Stomach smooth muscle (tissue), 2 donors: ENCODE measurements around the gene PTPA.
"Not testable (repeated sequence)": the region's sequence is repeated elsewhere in the genome, so short reads cannot be mapped to it uniquely, and the experiment has no call there.

ENCODE experiments used
- H3K27ac ChIP-seq: one replicate; pipeline ENCODE4 v1.7.0; 2013; ENCODE audit warnings: mild to moderate bottlenecking, low read length, inconsistent platforms
- H3K27me3 ChIP-seq, 2 donors: one replicate each; pipeline ENCODE4 v1.7.0; 2013; ENCODE audit warnings: low read length in 2 of 2; ENCODE audit not compliant: insufficient read depth in 2 of 2, control insufficient read depth in 1 of 2
- H3K36me3 ChIP-seq, 2 donors: one replicate each; pipeline ENCODE4 v1.7.0; 2013; ENCODE audit warnings: low read length in 2 of 2; ENCODE audit not compliant: control insufficient read depth in 2 of 2, insufficient read depth in 2 of 2
- H3K4me1 ChIP-seq: one replicate; pipeline ENCODE4 v1.7.0; 2013; ENCODE audit warnings: low read length; ENCODE audit not compliant: control insufficient read depth, insufficient read depth
- H3K4me3 ChIP-seq, 2 donors: one replicate each; pipeline ENCODE4 v1.7.0; 2013; ENCODE audit warnings: low read length in 2 of 2
- H3K9ac ChIP-seq, 2 donors: one replicate each; pipeline ENCODE4 v1.7.0; 2013; ENCODE audit warnings: low read length in 2 of 2, mild to moderate bottlenecking in 1 of 2
- H3K9me3 ChIP-seq, 2 donors: one replicate each; pipeline ENCODE4 v1.7.0; 2013; ENCODE audit warnings: low read length in 2 of 2; ENCODE audit not compliant: control insufficient read depth in 2 of 2
- donor health status: healthy.
- donor health status: Pancreatic carcinoma.

Gene PTPA

GRCh38 chr9:129181246-129181645, 70.0 kb downstream of the PTPA start:
- peaks cover 15% of the 10 kb centered on the region for H3K4me1 ChIP-seq
- no peaks in the 10 kb centered on the region for H3K9me3 ChIP-seq
- no peaks in the 10 kb centered on the region for H3K27me3 ChIP-seq
- no peak overlapping the region for H3K27ac ChIP-seq
- no peaks in the 10 kb centered on the region for H3K36me3 ChIP-seq
- H3K4me3 ChIP-seq, result no peak overlapping the region
- H3K9ac ChIP-seq, result no peak overlapping the region

GRCh38 chr9:129182122-129182521, 70.9 kb downstream of the PTPA start:
- no peaks in the 10 kb centered on the region for H3K9me3 ChIP-seq
- H3K27me3 ChIP-seq, result no peaks in the 10 kb centered on the region
- no peaks in the 10 kb centered on the region for H3K36me3 ChIP-seq
- H3K9ac ChIP-seq, result no peak overlapping the region
- no peak overlapping the region for H3K27ac ChIP-seq
- peaks cover 15% of the 10 kb centered on the region for H3K4me1 ChIP-seq
- no peak overlapping the region for H3K4me3 ChIP-seq

GRCh38 chr9:129182625-129183494, 71.6 kb downstream of the PTPA start:
- Histone ChIP-seq H3K4me1 (peaks cover 15% of the 10 kb centered on the region), H3K9ac (no peak overlapping the region), H3K27ac (no peak overlapping the region), H3K4me3 (no peak overlapping the region), H3K9me3 (no peaks in the 10 kb centered on the region), H3K27me3 (no peaks in the 10 kb centered on the region), H3K36me3 (no peaks in the 10 kb centered on the region)

- no peak overlapping the region for H3K4me3 ChIP-seq
- H3K27ac ChIP-seq, result no peak overlapping the region
- no peaks in the 10 kb centered on the region for H3K36me3 ChIP-seq
- no peaks in the 10 kb centered on the region for H3K9me3 ChIP-seq
- no peak overlapping the region for H3K9ac ChIP-seq
- H3K27me3 ChIP-seq, result no peaks in the 10 kb centered on the region
- peaks cover 10% of the 10 kb centered on the region for H3K4me1 ChIP-seq
Measured at GRCh38 chr9:129183495-129184218, 72.4 kb downstream of the PTPA start.

GRCh38 chr9:129184219-129184524, 73.0 kb downstream of the PTPA start:
- no peak overlapping the region for H3K4me3 ChIP-seq
- peaks cover 10% of the 10 kb centered on the region for H3K4me1 ChIP-seq
- H3K9ac ChIP-seq, result no peak overlapping the region
- no peaks in the 10 kb centered on the region for H3K27me3 ChIP-seq
- H3K9me3 ChIP-seq, result no peaks in the 10 kb centered on the region
- H3K27ac ChIP-seq, result no peak overlapping the region
- H3K36me3 ChIP-seq, result no peaks in the 10 kb centered on the region

- H3K4me1 ChIP-seq, result peaks cover 10% of the 10 kb centered on the region
- H3K9me3 ChIP-seq, result no peaks in the 10 kb centered on the region
- H3K9ac ChIP-seq, result no peak overlapping the region
- H3K4me3 ChIP-seq, result no peak overlapping the region
- H3K27me3 ChIP-seq, result no peaks in the 10 kb centered on the region
- no peak overlapping the region for H3K27ac ChIP-seq
- no peaks in the 10 kb centered on the region for H3K36me3 ChIP-seq
Measured at GRCh38 chr9:129184596-129185122, 73.4 kb downstream of the PTPA start.

- H3K9me3 ChIP-seq, result no peaks in the 10 kb centered on the region
- no peak overlapping the region for H3K9ac ChIP-seq
- H3K27ac ChIP-seq, result no peak overlapping the region
- H3K36me3 ChIP-seq, result no peaks in the 10 kb centered on the region
- H3K4me3 ChIP-seq, result no peak overlapping the region
- no peaks in the 10 kb centered on the region for H3K27me3 ChIP-seq
- peaks cover 10% of the 10 kb centered on the region for H3K4me1 ChIP-seq
Measured at GRCh38 chr9:129185402-129185801, 74.2 kb downstream of the PTPA start.

- H3K9me3 ChIP-seq, result no peaks in the 10 kb centered on the region
- no peaks in the 10 kb centered on the region for H3K27me3 ChIP-seq
- H3K4me3 ChIP-seq, result no peak overlapping the region
Measured at GRCh38 chr9:129185991-129186390, 74.8 kb downstream of the PTPA start.

GRCh38 chr9:129187042-129187441, 75.8 kb downstream of the PTPA start:
- Histone ChIP-seq H3K27me3 (no peaks in the 10 kb centered on the region), H3K36me3 (no peaks in the 10 kb centered on the region), H3K9me3 (no peaks in the 10 kb centered on the region), H3K4me3 (no peak overlapping the region), H3K27ac (no peak overlapping the region), H3K9ac (no peak overlapping the region), H3K4me1 (peaks cover 10% of the 10 kb centered on the region)

More at GRCh38 chr9:129185991-129186390, 74.8 kb downstream of the PTPA start:
- Histone ChIP-seq H3K9ac (no peak overlapping the region), H3K36me3 (no peaks in the 10 kb centered on the region), H3K4me1 (peaks cover 10% of the 10 kb centered on the region), H3K27ac (no peak overlapping the region)

- not testable (repeated sequence) for H3K4me3 ChIP-seq, H3K4me1 ChIP-seq, H3K9ac ChIP-seq, H3K9me3 ChIP-seq, H3K36me3 ChIP-seq, H3K27ac ChIP-seq, H3K27me3 ChIP-seq
Measured at GRCh38 chr9:129189971-129190370, 78.8 kb downstream of the PTPA start.

- Histone ChIP-seq H3K9me3 (no peaks in the 10 kb centered on the region), H3K36me3 (no peaks in the 10 kb centered on the region), H3K4me3 (no peak overlapping the region), H3K9ac (no peak overlapping the region), H3K4me1 (no peaks in the 10 kb centered on the region), H3K27me3 (no peaks in the 10 kb centered on the region), H3K27ac (no peak overlapping the region)
Measured at GRCh38 chr9:129191234-129191633, 80.0 kb downstream of the PTPA start.
